ENCODE results near the gene CHSY1.
A peak's percentile ranks its signal among the peaks of the same experiment; 100 is the strongest.
"Not testable (repeated sequence)": the region's sequence is repeated elsewhere in the genome, so short reads cannot be mapped to it uniquely, and the experiment has no call there.

The CHSY1 gene

DNA sequence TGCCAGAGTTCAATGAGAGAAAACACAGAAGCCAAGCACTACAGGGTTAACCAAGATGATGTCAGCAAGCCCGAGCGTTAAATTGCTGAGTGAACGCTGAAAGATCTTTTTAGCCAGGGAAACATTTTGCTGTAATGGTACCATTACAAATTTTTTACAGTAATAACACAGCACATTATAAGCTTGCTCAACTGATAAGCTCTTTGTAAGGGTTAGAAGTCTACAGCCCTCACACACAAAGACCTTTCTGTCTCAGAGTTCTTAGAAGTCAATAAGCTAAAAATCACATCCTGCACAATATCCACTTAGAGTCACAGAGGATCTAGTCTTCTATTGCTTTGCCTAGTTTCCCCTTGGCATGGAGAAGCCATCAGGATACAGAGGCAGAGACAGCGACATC lies 29.9 kb downstream of the CHSY1 start:
- no peak for DNase-seq

DNA sequence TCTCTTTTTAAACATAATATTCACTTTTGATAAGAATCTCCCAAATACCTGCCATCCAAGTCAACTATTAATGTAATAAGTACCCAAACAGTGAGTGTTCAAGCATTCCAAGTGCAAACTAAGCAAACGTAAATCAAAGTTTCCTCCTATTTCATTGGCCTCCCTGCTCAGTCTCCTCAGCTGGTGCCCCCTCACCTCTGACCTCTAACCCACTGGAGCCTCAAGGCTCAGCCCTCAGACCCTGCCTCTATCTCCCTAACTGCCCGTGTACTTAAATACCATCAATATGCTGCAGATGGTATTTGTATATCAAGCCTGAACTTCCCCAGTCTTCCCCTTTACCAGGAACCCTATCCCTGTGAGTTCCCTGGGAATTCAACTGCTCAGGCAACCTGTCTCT lies 31.8 kb downstream of the CHSY1 start:
- intact Hi-C loops (cut with DNase I): no loop called here

More for the DNA sequence above, 29.9 kb downstream of the CHSY1 start:
- intact Hi-C loops (cut with DNase I): no loop called here

DNA sequence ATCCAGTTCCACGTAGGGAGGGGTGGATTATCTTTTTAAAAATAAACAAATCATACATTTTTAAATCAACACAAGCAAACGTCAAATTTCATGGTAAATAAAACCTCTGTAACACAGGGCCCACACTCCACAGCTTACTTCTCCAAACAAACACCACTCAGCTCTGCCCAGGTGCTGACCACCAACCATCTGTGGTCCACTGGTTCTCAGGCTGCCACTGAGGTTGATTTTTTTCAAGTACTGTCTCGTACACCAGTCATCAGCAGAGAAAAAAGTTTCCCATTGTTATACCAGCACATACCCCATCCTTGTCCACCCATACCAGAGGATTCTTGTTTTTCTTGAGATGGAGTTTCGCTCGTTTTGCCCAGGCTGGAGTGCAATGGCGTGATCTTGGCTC lies 32.4 kb downstream of the CHSY1 start:
- intact Hi-C loops (cut with DNase I): no loop called here
- no peak for DNase-seq

More for the DNA sequence above, 31.8 kb downstream of the CHSY1 start:
- DNase-seq: no peak

DNA sequence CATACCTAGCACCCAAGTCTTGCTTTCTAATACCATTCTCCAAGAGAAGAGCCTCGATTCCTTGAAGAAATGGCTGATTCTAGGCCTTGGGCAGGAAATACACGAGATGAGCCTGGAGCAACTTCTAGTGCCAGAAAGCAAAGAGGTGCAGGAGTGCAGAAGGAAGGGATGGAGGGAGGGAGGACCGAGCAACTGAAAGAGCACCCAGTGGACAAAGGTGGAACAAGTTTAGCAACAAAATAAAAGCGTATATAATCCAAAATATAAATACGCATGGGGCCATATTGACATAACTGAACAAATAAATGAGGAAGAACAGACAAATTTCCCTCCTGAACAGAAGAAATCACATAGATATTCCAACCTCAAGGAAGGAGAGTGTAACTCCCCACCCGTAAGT lies 34.4 kb downstream of the CHSY1 start:
- intact Hi-C loops (cut with DNase I): no loop called here
- no peak for DNase-seq

DNA sequence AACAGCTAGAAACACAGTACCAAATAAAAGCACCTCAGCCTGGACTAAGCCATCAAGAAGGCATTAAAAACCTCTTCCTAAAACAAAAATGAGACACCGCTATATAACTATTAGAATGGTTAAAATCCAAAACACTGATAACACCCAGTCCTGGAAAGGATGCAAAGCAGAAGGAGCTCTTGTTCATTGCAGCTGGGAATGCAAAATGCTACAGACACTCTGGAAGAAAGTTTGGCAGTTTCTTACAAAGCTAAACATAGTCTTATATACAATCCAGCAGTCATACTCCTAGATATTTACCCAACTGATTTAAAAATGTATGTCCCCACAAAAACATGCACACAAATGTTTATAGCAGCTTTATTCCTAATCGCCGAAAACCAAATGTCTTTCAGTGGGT lies 35.7 kb downstream of the CHSY1 start:
- intact Hi-C loops (cut with DNase I): no loop called here
- DNase-seq: no peak

DNA sequence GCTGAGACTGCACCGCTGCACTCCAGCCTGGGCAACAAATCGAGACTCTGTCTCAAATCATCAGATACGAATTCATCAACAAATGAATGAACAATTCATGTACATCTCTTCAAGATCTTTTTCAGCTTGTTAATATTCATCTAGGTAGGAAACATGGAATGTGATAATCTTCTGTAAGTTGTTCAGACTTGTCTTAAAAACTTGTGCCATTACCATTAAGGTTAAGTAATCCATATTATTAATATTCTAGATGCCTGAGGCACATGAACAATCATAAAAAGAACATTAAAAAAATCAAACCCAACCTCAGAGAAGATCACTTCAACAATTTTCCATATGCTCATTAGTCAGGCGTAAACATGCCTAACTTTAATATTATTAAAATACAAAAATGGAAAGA lies 36.2 kb downstream of the CHSY1 start:
- intact Hi-C loops (cut with DNase I): no loop called here
- DNase-seq: no peak

DNA sequence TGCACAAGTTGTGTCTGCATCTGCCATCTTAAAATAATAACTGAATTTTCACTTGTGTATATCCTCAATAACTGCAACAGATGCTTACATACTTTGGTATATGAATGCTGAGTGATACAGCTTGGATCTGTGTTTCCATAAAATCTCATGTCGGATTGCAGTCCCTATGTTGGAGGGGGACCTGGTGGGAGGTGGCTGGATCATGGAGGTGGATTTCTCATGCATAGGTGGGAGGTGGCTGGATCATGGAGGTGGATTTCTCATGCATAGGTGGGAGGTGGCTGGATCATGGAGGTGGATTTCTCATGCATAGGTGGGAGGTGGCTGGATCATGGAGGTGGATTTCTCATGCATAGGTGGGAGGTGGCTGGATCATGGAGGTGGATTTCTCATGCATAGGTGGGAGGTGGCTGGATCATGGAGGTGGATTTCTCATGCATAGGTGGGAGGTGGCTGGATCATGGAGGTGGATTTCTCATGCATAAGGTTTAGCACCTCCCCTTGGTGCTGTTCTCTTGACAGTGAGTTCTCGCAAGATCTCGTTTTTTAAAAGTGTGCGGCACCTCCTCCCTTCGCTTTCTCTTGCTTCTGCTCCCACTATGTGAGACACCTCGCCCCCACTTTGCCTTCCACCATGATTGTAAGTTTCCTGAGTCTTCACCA lies 37.3 kb downstream of the CHSY1 start:
- DNase-seq; intact Hi-C loops (cut with DNase I): not testable (repeated sequence)

DNA sequence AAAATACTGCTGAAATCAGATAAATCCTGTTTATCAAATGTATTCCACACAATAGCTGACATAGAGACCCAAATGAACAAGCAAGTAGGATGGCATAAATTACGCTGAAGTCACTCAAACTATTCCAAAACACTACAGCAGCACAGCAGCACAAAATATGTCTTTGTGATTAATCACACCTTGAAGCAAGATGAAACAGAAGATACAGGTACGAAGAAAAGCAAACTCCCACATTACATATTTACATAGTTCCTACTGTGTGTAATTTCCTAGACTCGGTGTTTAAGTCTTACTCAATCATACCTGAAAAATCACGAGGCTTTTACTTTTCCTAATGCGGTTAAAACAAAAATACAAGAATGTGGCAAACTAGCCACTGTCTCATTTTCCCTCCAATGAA lies 38.3 kb downstream of the CHSY1 start:
- intact Hi-C loops (cut with DNase I): no loop called here
- DNase-seq: no peak

DNA sequence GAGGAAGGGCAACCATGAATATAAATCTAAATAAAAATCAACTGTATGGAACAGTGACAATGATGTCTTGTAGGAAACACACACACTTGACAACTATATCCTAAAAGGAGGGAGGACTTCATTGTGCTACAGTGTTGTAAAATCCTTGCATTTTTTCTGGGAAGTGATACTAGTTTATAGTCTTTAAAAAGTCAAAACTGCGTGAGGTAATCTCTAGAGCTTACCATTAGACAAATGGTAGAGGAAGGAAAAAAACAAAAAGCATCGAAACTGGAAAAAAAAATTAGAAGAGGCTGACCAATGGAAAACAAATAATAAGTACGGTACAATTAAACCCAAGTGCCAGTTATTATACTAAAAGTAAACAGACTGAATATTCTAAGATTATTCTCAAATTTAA lies 38.7 kb downstream of the CHSY1 start:
- DNase-seq: no peak
- intact Hi-C loops (cut with DNase I): no loop called here

DNA sequence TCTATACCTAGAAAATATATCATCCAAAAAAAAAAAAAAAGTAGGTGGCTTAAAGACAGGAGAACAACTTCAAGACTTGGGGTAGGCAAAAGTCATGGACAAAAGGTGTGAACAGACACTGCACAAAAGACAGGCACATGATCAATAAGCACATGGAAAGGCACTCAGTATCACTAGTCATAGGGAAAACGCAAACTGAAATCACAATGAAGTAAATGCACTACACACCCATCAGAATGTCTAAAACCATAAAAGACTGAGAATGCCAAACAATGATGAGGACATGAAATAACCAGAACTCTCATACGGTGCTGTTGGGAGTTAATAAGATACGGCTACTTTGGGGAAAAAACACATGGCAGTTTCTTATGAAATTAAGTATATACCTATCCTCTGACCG lies 40.0 kb downstream of the CHSY1 start:
- intact Hi-C loops (cut with DNase I): no loop called here
- DNase-seq: no peak

DNA sequence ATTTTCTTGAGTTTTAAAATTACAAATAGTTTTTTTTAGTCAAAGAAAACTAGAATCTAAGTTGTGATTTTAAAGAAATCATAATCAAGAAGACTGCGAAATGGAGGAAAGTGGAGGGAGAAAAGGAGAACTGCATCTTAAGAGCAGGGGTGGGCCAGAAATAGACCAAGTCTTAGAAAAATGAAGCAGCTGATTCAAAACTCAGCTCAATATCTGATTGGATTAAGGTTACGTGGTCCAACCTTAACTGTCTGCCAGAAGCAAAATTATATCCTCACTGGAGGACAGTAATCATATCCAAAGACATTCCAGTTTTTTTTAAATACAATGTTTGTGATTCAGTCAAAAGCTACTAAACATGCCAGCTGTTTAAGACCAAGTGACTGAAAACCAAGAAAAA lies 41.4 kb downstream of the CHSY1 start:
- intact Hi-C loops (cut with DNase I): no loop called here
- no peak for DNase-seq

DNA sequence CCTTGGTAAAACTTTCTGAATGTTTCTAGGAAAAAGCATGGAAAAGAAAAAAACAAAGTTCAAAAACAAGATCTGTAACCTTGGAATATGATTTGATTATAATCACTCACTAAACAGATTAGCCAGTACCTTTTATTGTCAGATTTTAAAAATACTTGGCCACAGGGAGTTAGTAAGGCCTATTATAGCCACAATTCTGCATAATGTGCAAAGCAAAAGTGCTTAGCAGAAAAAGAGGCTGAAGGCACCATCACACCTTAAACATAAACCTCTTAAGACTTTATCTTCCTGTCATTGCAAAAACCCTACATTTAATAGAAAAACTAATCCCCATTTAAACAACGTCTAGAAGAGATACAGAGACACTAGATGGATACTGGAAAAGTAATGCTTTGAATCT lies 41.8 kb downstream of the CHSY1 start:
- DNase-seq: no peak
- intact Hi-C loops (cut with DNase I): no loop called here

DNA sequence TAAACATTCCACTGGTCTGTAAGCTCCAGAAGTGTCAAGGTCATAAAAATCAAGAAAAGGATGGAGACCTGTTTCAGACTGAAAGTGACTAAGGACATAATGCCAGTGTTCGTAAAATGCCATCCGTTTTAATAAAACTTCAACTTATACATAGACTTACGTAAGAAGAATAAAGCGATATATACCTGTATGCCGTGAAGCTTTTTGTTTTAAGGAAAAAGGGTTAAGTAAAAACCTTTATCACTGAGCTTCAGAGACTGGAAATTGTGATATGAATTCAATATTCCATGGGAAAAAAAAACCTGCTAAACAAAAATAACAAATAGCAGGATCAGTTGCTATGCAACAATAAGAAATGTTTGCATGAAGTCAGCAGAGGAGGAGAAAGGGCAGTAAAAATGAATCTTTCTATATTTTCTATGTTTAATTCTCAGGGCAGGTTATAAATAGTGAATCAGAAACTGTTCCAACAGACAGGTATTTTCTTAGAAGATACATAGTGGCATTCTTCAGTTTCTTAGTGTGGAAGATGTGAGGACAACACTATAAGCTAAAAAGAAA lies 42.5 kb downstream of the CHSY1 start:
- no peak for DNase-seq
- intact Hi-C loops (cut with DNase I): no loop called here

DNA sequence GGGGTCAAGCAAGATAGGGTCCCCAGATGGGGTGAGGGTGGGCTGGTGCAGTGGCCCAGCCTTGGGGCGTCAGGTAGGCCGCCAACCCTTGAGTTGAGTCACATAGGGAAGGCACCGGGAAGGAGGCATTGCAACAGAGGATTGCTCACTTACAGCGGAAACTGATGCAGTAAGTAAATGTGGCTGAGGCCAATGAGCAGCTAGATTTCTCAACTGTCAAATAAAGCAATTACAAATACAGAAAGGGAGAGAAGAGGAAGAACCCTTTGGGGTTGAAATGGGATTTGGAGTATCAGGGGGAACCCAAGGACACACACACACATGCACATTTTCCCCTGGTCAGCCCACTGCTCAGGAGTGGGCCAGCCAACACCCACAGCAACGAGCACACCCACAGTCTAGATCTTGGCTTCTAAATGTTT lies 44.0 kb downstream of the CHSY1 start:
- intact Hi-C loops (cut with DNase I): no loop called here
- peak in 10 of 42 donors; percentile 27 to 70 (median 36) for DNase-seq

DNA sequence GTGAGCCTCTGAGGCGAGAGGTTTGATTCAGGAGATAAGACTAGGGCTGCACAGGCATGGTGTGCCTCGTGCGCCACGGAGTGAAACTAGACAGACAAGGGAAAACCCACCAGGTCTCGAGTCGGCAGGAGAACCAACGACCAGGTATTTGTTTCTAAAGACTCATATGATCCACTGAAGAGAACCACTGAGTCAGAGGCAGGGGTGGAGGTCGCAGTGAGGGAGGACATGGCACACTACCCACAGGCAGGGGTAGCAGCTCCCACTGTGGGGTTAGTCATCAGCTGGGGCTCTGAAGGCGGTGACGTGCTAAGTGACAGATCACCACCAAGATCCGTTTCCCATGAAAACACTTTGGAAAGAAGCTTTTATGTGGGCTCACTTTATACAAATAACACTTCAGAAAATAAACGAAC lies 45.7 kb downstream of the CHSY1 start:
- intact Hi-C loops (cut with DNase I): no loop called here
- peak in 8 of 42 donors; percentile 20 to 77 (median 36) for DNase-seq

DNA sequence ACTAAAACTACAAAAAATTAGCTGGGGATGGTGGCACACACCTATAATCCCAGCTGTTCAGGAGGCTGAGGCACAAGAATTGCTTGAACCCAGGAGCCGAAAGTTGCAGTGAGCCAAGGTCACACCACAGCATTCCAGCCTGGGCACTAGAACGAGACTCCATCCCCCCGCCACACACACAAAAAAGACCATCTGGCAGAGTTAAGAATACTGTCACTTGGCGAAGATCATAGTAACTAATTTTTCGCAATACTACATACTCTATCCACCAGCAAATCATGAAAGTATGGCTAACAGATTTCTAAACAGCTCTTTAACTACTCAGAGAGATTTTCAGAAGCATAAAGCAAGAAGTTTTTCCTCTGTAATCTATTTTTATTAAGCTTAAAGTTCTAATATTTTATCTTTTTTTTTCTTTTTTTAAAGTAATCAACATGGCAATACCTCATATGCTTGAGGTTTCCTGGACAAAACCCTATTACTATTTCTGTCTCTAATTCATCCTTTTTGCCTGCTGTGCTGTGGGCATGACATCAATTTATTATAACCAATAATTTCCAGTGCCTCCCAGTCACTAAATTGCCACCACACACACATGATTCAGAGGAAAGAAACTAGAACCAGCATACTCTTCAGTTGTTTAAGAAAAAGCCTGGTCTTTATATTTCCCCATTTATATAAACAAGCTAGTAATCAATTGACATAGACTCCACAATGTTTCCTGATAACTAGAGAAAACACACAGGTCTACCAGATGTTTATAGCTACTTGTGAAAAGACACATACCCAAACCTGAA lies 46.9 kb downstream of the CHSY1 start:
- intact Hi-C loops (cut with DNase I): no loop called here
- no peak for DNase-seq

DNA sequence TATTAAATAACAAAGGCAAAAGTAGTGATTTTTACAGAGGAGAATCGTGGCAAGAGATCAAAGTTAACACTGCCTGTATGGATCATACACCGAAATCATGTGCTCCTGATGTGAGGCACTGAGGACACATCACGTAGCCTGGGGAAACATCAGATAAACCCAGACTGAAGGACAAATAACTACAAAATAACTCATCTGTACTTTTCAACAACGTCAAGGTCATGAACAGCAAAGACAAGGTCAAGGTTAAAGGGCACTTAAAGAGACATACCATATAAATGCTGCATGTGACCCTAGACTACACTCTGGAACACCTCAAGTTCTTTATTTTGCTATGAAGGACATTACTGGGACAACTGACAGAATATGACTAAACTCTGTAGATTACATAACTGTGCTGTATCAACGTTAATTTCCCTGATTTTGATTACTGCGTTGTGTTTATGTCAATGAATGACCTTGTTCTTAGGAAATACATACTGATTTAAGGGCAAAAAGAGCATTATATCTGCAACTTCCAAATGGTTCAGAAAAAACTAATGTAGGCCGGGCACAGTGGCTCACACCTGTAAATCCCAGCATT lies 48.1 kb downstream of the CHSY1 start:
- intact Hi-C loops (cut with DNase I): no loop called here
- DNase-seq: no peak

DNA sequence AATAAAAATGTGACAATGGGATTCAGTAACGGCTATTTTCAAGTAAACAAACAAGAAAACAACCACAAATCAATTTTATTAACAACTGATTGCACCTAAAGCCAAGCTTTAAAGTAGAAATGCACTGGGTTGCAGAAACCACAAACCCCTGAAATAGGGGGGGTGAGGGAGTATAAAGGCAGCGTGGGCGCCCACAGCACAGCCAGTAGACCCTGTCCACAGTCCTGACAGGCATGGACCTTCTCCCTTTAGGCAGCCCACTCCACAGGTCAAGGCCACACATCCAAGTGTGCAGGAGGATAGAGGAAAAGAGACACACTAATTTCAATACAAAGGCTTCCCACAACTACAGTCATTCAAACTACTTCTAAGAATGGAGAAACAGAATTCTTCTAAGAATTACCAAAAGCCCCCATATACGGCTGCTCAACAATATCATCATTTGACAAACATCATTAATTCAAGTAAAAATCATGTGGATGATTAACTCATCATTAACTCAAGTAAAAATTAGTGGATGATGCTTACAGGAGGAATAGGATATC lies 48.7 kb downstream of the CHSY1 start:
- DNase-seq: no peak
- intact Hi-C loops (cut with DNase I): no loop called here

DNA sequence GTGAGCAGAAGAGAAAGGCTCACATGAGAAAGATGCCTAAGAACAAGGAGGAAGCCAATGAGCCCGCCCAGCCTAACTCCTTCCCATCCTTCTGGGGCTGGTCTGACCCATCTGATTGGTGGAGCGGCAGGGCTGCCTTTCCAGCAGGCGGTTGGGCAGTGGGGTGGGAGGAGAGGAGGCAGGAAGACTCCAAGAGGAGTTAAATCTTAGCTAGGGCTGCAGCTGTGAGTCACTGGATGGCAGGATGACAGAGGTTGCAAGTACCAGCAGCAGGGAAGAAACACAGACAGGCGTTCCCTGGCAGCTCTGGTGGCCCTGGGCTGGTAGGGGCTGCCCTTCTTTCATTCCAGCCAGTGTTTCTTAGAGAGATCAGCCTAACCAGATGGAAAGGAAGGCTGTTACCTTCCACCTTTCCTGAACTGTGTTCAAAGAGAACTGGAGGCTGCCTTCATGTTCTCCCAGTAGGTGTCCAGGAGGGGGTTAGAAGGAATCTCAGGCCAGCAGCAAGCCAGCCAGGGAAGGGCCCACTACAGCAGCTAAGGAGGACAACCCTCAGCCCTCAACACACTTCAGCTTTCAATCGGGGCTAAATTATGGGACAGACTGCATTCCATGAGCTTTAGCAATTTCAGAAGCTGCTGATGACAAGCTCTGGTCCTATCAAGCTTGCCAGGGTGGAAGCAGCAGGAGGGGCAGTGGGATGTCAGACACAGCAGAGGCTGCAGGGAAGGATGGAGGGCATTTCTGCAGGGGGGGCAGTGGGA lies 50.3 kb downstream of the CHSY1 start:
- DNase-seq: peak in 41 of 42 donors; percentile 31 to 91 (median 67)
- intact Hi-C loops (cut with DNase I): no loop called here
